Prostate gland (tissue), 2 donors: Measurements from ENCODE around the gene THRAP3.

ENCODE experiments used
- POLR2AphosphoS5 ChIP-seq: sonication (generic); formaldehyde crosslinking; IDR thresholded peaks from one replicate; pipeline ENCODE4 v1.6.1; 2017; ENCODE audit warnings: antibody characterized with exemption
- TF ChIP-seq, protein P1 (sequence below), 4 experiments: fragments of 200-600 bp in 2 of 4; fragments of 450-650 bp in 2 of 4; sonication (generic) in 2 of 4; IDR thresholded peaks; 1 replicate in 3 of 4; 2 replicates in 1 of 4; pipeline ENCODE4 v1.5.1; 2016 to 2019; ENCODE audit warnings: antibody characterized with exemption in 4 of 4, mild to moderate bottlenecking in 2 of 4, moderate library complexity in 2 of 4

DNA sequence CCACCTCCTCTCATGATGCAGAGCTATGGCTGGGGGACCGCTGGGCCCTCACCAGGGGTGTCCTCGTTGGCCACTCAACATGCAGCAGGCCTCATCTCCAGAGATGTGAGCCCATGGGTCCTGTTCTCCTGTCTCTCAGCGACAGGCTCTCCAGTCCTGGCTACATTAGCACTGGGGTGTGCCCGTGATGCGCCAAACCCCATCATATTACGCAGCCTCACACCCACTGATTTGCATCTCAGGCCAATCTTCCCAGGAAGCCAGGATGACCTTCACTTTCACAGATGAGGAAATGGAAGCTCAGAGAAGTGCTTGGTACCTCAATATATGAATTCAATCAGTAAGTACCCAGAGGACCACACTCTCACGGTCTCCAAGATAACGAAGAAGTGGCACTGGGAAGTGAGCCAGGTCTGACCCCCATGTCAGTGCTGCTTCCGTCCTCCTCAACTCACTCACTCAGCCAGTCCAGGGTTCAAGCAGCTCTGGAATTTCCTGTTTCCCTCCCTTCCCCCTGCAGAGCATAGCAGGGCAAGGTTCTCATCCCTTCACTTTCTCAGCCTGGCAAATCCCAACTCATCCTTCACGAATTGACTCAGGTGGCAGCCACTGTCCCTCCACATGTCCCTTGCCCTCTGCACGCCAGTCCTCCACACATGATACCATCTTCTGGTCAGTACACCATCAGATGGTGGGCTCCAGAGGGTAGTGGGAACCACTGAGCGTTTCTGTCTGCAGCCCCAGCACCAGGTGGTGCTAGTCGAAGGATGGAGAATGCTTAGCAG, 128.1 kb downstream of the THRAP3 start:
- TF ChIP-seq POLR2AphosphoS5: no peak
- TF ChIP-seq, protein P1, sequence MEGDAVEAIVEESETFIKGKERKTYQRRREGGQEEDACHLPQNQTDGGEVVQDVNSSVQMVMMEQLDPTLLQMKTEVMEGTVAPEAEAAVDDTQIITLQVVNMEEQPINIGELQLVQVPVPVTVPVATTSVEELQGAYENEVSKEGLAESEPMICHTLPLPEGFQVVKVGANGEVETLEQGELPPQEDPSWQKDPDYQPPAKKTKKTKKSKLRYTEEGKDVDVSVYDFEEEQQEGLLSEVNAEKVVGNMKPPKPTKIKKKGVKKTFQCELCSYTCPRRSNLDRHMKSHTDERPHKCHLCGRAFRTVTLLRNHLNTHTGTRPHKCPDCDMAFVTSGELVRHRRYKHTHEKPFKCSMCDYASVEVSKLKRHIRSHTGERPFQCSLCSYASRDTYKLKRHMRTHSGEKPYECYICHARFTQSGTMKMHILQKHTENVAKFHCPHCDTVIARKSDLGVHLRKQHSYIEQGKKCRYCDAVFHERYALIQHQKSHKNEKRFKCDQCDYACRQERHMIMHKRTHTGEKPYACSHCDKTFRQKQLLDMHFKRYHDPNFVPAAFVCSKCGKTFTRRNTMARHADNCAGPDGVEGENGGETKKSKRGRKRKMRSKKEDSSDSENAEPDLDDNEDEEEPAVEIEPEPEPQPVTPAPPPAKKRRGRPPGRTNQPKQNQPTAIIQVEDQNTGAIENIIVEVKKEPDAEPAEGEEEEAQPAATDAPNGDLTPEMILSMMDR (IDR thresholded peaks at IDR 0.05): no peak
